A549 treated with CORT108297 at 1 μM for 4 hours (cell line): ENCODE measurements around the gene HAAO. TPM values are rescaled to one million over a fixed set of nuclear protein-coding genes. Genes with fewer than 3 reads are reported as not detected.

ENCODE experiments used
- total RNA-seq: library from RNA; stranded (reverse); fragments of 200-300 nt; extraction: Qiagen RNA extraction; gene quantifications from 5 replicates; pipeline ENCODE4 v1.2.3, GENCODE V29; 2022

HAAO gene
- total RNA-seq, result not detected in 5 replicates

DNA sequence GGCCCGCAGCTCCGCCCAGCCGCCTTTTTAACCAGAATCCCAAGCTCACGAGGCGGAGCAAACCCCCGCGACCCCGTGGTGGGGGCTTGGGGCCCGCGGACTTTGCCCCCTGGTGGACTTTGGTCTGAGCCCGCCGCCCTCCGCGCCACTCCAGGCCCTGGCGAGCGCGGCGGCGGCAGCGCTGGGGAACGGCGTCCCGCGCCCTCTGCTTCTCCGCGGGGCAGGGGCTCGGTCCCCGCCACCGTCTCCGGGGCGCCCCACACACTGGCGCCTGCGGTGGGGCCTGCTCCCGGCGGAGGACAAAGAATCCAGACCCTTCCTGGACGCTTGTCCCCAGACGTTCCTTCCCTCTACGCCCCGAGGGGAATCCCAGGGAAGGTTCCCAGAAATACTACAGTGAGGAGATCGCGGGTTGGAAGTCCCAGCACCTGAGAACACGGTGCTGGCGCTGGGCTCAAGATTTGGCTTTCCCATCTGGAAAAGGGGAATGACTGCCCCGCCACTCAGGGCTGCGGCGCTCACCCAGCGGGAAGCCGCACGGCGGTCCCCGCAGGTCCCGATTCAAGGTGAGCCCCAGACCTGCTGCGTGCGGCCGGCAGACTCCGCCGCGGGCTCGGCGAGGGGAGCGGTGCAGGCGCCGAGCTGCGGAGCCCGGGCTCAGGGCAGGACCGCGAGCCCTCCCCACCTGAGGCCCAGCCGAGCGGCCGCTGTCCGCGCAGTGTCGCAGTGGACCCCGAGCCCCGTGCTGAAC lies at the start of gene HAAO:
Gene HAAO (minus strand): TSS at position 1 of the 751 bp plus-strand sequence. CDS start 47 bp downstream, outside the sequence.

DNA sequence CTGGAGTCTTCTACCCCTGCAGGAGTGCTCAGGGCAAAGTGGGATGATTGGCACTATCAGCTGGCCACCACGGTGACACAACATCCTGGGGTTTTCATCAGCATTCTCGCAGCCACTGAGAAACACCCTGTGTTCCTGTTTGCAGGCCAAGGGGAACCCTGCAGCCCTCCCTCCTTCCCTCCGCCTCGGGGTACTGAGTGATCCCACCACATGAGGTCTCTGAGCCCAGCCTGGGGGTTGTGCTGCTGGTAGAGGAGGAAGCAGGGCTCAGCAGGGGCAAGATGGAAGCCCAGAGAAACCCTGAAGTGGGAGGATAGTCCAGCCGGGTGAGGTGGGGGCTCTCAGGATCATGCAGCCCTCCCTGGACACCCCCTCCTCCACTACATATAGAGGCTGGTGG lies 28.3 kb downstream of the HAAO start, which contains the start of gene OXER1:
Gene OXER1 (minus strand): TSS at position 40 of the 400 bp plus-strand sequence. CDS start 73 bp downstream, outside the sequence.

Other genes starting within 250 kb of the HAAO start
- 26.7 to 35.6 TPM (median 29.9 TPM) in 5 replicates for gene MTA3, start 224.0 kb downstream of the HAAO start, total RNA-seq
- not detected in 5 replicates for gene OXER1, start 28.4 kb downstream of the HAAO start, total RNA-seq